Gastroesophageal sphincter (tissue), 4 donors: ENCODE data around the gene VLDLR. TPM values are rescaled to one million over a fixed set of nuclear protein-coding genes. Genes with fewer than 3 reads are reported as not detected.

ENCODE experiments used
- ATAC-seq: fragments of 150-250 bp; one replicate; pipeline ENCODE4 v1.9.1; 2016; ENCODE audit warnings: mild to moderate bottlenecking, moderate library complexity
- H3K27ac ChIP-seq, 4 donors: fragments of 200-600 bp; sonication (generic) in 3 of 4; 1 replicate in 3 of 4; 2 replicates in 1 of 4; pipeline ENCODE4 v1.5.1; 2016 to 2019
- H3K27me3 ChIP-seq: fragments of 200-600 bp; sonication (generic); one replicate; pipeline ENCODE4 v1.5.1; 2019
- H3K36me3 ChIP-seq, 2 donors: fragments of 200-600 bp; sonication (generic); one replicate each; pipeline ENCODE4 v1.5.1; 2019; ENCODE audit warnings: control low read depth in 1 of 2
- H3K4me1 ChIP-seq, 3 donors: fragments of 200-600 bp; sonication (generic); 1 replicate in 2 of 3; 2 replicates in 1 of 3; pipeline ENCODE4 v1.5.1; 2016 to 2019; ENCODE audit warnings: control low read depth in 2 of 3
- H3K4me3 ChIP-seq, 2 donors: fragments of 200-600 bp; sonication (generic); one replicate each; pipeline ENCODE4 v1.5.1; 2019; ENCODE audit warnings: mild to moderate bottlenecking in 1 of 2, moderate library complexity in 1 of 2
- H3K9me3 ChIP-seq, 3 donors: fragments of 200-600 bp; sonication (generic); one replicate each; pipeline ENCODE4 v1.5.1; 2017 to 2019; ENCODE audit warnings: control low read depth in 2 of 3
- EP300 ChIP-seq: sonication (generic); formaldehyde crosslinking; IDR thresholded peaks from one replicate; pipeline ENCODE4 v1.6.1; 2017; ENCODE audit warnings: antibody characterized with exemption, mild to moderate bottlenecking
- POLR2A ChIP-seq, 2 donors: fragments of 450-650 bp; IDR thresholded peaks; one replicate each; pipeline ENCODE4 v1.6.1; 2017; ENCODE audit warnings: antibody characterized with exemption in 2 of 2, mild to moderate bottlenecking in 2 of 2, moderate library complexity in 1 of 2
- POLR2AphosphoS5 ChIP-seq: sonication (generic); formaldehyde crosslinking; IDR thresholded peaks from one replicate; pipeline ENCODE4 v1.6.1; 2017; ENCODE audit warnings: antibody characterized with exemption
- WGBS, 2 donors: methylation state at CpG; one replicate each; pipeline ENCODE4 v1.1.5; 2018; ENCODE audit warnings: low coverage in 1 of 2; 5-methylcytosine and 5-hydroxymethylcytosine counted together
- total RNA-seq, 4 donors: library from RNA; depleted of rRNA; stranded (reverse); fragments of >200 nt; gene quantifications; one replicate each; pipeline ENCODE4 v1.1.0, GENCODE V29; 2016
- TF ChIP-seq, protein P1 (sequence below), 4 experiments: fragments of 200-600 bp in 2 of 4; fragments of 450-650 bp in 2 of 4; sonication (generic) in 1 of 4; IDR thresholded peaks; one replicate each; pipeline ENCODE4 v1.5.1; 2017 to 2019; ENCODE audit warnings: antibody characterized with exemption in 4 of 4, mild to moderate bottlenecking in 2 of 4, moderate library complexity in 2 of 4

The VLDLR gene
- total RNA-seq, 4 donors from 2014 or later: 19.0 to 26.3 (median 20.8) TPM

- no peak for TF ChIP-seq EP300
- TF ChIP-seq, protein P1, sequence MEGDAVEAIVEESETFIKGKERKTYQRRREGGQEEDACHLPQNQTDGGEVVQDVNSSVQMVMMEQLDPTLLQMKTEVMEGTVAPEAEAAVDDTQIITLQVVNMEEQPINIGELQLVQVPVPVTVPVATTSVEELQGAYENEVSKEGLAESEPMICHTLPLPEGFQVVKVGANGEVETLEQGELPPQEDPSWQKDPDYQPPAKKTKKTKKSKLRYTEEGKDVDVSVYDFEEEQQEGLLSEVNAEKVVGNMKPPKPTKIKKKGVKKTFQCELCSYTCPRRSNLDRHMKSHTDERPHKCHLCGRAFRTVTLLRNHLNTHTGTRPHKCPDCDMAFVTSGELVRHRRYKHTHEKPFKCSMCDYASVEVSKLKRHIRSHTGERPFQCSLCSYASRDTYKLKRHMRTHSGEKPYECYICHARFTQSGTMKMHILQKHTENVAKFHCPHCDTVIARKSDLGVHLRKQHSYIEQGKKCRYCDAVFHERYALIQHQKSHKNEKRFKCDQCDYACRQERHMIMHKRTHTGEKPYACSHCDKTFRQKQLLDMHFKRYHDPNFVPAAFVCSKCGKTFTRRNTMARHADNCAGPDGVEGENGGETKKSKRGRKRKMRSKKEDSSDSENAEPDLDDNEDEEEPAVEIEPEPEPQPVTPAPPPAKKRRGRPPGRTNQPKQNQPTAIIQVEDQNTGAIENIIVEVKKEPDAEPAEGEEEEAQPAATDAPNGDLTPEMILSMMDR (IDR thresholded peaks at IDR 0.05): no peak
- TF ChIP-seq POLR2A (IDR thresholded peaks at IDR 0.05): peak; percentile 40 to 59
- peak; percentile 70 for TF ChIP-seq POLR2AphosphoS5
- Histone ChIP-seq H3K27ac (peak overlapping the region; percentile 56 to 92 (median 86)), H3K27me3 (no peaks in the 10 kb centered on the region), H3K36me3 (no peaks in the 10 kb centered on the region), H3K4me1 (peaks cover 0 to 42% (median 0%) of the 10 kb centered on the region in 3 donors), H3K9me3 (no peaks in the 10 kb centered on the region), H3K4me3 (peak overlapping the region; percentile 87 to 89)
- 23 to 36% methylated on average over 3 to 7 of the region's 34 CpGs for WGBS, 2 donors
- ATAC-seq: peak; percentile 66
These were observed 1.9 kb downstream of the VLDLR start for GRCh38 chr9:2623288-2624050.

DNA sequence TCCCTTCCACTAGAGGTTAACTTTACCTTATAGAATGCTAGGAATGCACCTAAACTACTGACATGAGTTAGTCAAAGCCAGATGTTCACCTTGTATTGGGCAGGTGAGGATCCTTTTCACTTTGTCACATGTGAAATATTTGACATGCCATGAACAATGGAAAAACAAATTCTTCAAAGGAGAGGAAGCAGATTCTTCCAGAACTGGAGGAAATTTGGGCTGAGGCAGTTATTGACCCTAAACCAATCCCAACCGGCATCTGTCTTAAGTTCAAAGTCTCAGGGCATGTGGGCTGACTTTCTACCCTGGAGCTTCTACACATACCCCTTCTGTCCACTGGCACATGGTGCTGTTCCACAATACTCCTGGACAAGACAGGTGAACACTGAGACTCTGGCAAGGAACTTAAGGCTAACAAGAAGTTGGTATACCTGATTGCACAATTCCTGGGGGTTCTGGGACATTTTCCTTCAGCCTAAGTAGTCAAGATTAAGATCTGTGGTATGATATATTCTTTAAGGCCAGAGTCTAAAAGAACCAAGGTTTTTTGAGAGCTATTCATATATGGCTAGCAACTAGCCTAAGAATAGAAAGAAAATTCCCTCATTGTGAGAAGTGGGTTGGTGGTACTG is 2.6 kb downstream of the VLDLR start:
- Histone ChIP-seq H3K9me3 (no peaks in the 10 kb centered on the region), H3K27ac (peak overlapping the region; percentile 56 to 92 (median 86)), H3K27me3 (no peaks in the 10 kb centered on the region), H3K36me3 (no peaks in the 10 kb centered on the region), H3K4me1 (peaks cover 0 to 49% (median 0%) of the 10 kb centered on the region in 3 donors), H3K4me3 (peak overlapping the region in 1 of 2 donors; percentile 87)
- 88% methylated on average over 1 of the region's 1 CpG; no CpG with 5 or more reads in 1 of the 2 donors for WGBS, 2 donors
- ATAC-seq: no peak
- no peak for TF ChIP-seq POLR2A (IDR thresholded peaks at IDR 0.05)
- TF ChIP-seq EP300: no peak
- TF ChIP-seq, protein P1 (IDR thresholded peaks at IDR 0.05): no peak
- no peak for TF ChIP-seq POLR2AphosphoS5

GRCh38 chr9:2625427-2625826 is 3.8 kb downstream of the VLDLR start:
- H3K27me3 ChIP-seq: no peaks in the 10 kb centered on the region
- whole genome bisulfite sequencing, 2 donors: 71 to 85% methylated on average over 1 to 4 of the region's 4 CpGs
- no peaks in the 10 kb centered on the region for H3K36me3 ChIP-seq
- peaks cover 0 to 57% (median 0%) of the 10 kb centered on the region in 3 donors for H3K4me1 ChIP-seq
- H3K9me3 ChIP-seq: no peaks in the 10 kb centered on the region
- TF ChIP-seq EP300 (no peak), POLR2AphosphoS5 (no peak), POLR2A (IDR thresholded peaks at IDR 0.05) (no peak)
- H3K27ac ChIP-seq: no peak overlapping the region
- H3K4me3 ChIP-seq: no peak overlapping the region
- no peak for ATAC-seq

DNA sequence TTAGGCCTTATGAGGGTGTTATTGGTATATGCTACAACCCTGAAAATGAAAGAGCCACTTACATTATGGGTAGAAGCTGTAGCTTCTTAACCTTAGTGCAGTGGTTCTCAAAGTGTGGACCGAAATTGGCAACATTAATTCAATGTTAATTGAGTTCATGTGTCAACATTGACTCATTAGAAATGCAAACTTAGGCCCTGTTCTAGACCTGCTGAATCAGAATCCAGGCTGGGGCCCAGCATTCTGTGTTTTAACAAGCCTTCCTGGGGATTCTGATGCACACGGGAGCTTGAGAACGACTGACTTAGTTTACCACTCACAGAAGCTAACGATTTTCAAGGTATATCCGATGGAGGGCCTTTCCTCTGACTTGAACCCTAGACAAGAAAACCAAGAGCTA is 7.3 kb downstream of the VLDLR start:
- TF ChIP-seq POLR2A (IDR thresholded peaks at IDR 0.05) (no peak), POLR2AphosphoS5 (no peak), EP300 (no peak)
- TF ChIP-seq, protein P1 (IDR thresholded peaks at IDR 0.05): no peak
- Histone ChIP-seq H3K27ac (peak overlapping the region in 1 of 4 donors; percentile 48), H3K9me3 (no peaks in the 10 kb centered on the region), H3K27me3 (no peaks in the 10 kb centered on the region), H3K4me1 (peaks cover 3 to 55% (median 3%) of the 10 kb centered on the region in 3 donors), H3K4me3 (no peak overlapping the region), H3K36me3 (no peaks in the 10 kb centered on the region)
- 89 to 100% methylated on average over 1 to 5 of the region's 5 CpGs for WGBS, 2 donors
- no peak for ATAC-seq

DNA sequence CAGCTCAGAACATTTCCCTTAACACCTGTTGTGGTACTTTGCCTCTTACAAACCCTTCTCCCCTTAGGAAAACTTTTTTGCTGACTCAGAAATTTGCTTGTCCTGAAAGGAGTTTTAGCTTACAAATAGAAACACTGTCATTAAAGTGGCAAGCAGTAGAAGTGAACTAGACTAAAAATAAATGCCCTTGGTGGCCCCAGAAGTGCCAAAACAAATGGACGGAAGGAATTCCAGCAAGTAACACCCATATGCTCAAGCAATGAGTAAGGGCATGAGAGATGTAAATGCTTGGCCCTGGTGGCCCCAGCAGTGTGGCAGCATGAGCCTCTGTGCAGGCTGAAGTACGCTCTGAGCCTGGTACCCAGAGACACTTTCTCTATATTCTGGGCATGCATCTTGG is 8.6 kb downstream of the VLDLR start:
- peak overlapping the region in 3 of 4 donors; percentile 10 to 48 (median 14) for H3K27ac ChIP-seq
- no peak for ATAC-seq

More for the DNA sequence above, 8.6 kb downstream of the VLDLR start:
- H3K4me3 ChIP-seq: no peak overlapping the region
- H3K9me3 ChIP-seq: no peaks in the 10 kb centered on the region
- H3K36me3 ChIP-seq: no peaks in the 10 kb centered on the region
- H3K27me3 ChIP-seq: no peaks in the 10 kb centered on the region
- peaks cover 3 to 49% (median 7%) of the 10 kb centered on the region in 3 donors for H3K4me1 ChIP-seq
- TF ChIP-seq EP300 (no peak), POLR2AphosphoS5 (peak; percentile 17)
- 48 to 61% methylated on average over 2 of the region's 2 CpGs for WGBS, 2 donors
